H1 (cell line): ENCODE results near the gene BUD23. TPM values are rescaled to one million over a fixed set of nuclear protein-coding genes. Genes with fewer than 3 reads are reported as not detected.

Source experiments
- CTCF ChIA-PET: fragments of 300-600 bp; sonication (Branson Sonifier 250); formaldehyde crosslinking; loops from one replicate; lab custom pipeline; 2021; ENCODE audit not compliant: partially characterized antibody; lab: Charles Lee
- POLR2A ChIA-PET: fragments of 300-600 bp; sonication (Branson Sonifier 250); formaldehyde crosslinking; loops from one replicate; lab custom pipeline; 2021; ENCODE audit warnings: inconsistent platforms; ENCODE audit not compliant: partially characterized antibody; lab: Charles Lee
- DNase-seq, 2 experiments: peaks; one replicate each; pipeline versions ENCODE4 v3.0.0 to v3.0.0-alpha.2; 2010 to 2022; ENCODE audit warnings: low spot score in 2 of 2, low read depth in 1 of 2, mixed read lengths in 1 of 2
- FAIRE-seq: peaks from 2 replicates; lab custom pipeline; 2011; peaks lifted over from hg19 to GRCh38; lab: Jason Lieb, UNC
- H2AFZ ChIP-seq: 2 replicates; pipeline ENCODE4 v1.8.1; 2012; ENCODE audit warnings: low read length, inconsistent platforms
- H2AK5ac ChIP-seq: 2 replicates; pipeline ENCODE4 v1.6.1; 2013; ENCODE audit warnings: low read depth, low read length
- H2BK120ac ChIP-seq: replicated peaks from 2 replicates; pipeline ENCODE3; 2013; ENCODE audit warnings: low read depth, low read length, inconsistent platforms
- H2BK12ac ChIP-seq: 2 replicates; pipeline ENCODE4 v1.6.1; 2013; ENCODE audit warnings: low read depth, low read length
- H2BK15ac ChIP-seq: 2 replicates; pipeline ENCODE4 v1.6.1; 2013; ENCODE audit warnings: low read length
- H2BK20ac ChIP-seq: 2 replicates; pipeline ENCODE4 v1.6.1; 2013; ENCODE audit warnings: low read length
- H2BK5ac ChIP-seq: 2 replicates; pipeline ENCODE4 v1.6.1; 2013; ENCODE audit warnings: low read depth, low read length
- H3K14ac ChIP-seq: 2 replicates; pipeline ENCODE4 v1.6.1; 2013; ENCODE audit warnings: inconsistent platforms; ENCODE audit not compliant: insufficient read length
- H3K18ac ChIP-seq: 2 replicates; pipeline ENCODE4 v1.6.1; 2013; ENCODE audit warnings: low read length; ENCODE audit errors: extremely low read depth
- H3K23ac ChIP-seq: 2 replicates; pipeline ENCODE4 v1.6.1; 2013; ENCODE audit warnings: inconsistent platforms; ENCODE audit not compliant: insufficient read length
- H3K23me2 ChIP-seq: 2 replicates; pipeline ENCODE4 v1.6.1; 2013; ENCODE audit warnings: low read depth, low read length
- H3K27ac ChIP-seq: 2 replicates; pipeline ENCODE4 v1.6.1; 2011; ENCODE audit warnings: low read depth, low read length, inconsistent platforms
- H3K27me3 ChIP-seq, 4 experiments: replicated peaks in 1 of 4; 1 replicate in 1 of 4; 2 replicates in 3 of 4; pipeline versions ENCODE4 v1.6.1 to v1.8.1; 2011 to 2013; ENCODE audit warnings: low read length in 3 of 4, mild to moderate bottlenecking in 3 of 4, inconsistent platforms in 2 of 4, mixed read lengths in 2 of 4, moderate library complexity in 1 of 4; ENCODE audit not compliant: control insufficient read depth in 3 of 4, insufficient read depth in 3 of 4; ENCODE audit errors: extremely low read depth in 1 of 4
- H3K36me3 ChIP-seq, 4 experiments: 2 replicates each; pipeline versions ENCODE4 v1.6.1 to v1.8.1; 2011 to 2013; ENCODE audit warnings: mild to moderate bottlenecking in 4 of 4, low read length in 3 of 4, moderate library complexity in 2 of 4, control low read depth in 1 of 4, inconsistent platforms in 1 of 4; ENCODE audit not compliant: insufficient read depth in 4 of 4, control insufficient read depth in 2 of 4
- H3K4ac ChIP-seq: replicated peaks from 2 replicates; pipeline ENCODE3; 2013; ENCODE audit warnings: low read length, low read depth, mixed read lengths, inconsistent platforms; ENCODE audit not compliant: insufficient read length
- H3K4me1 ChIP-seq, 4 experiments: replicated peaks in 1 of 4; 1 replicate in 1 of 4; 2 replicates in 3 of 4; pipeline versions ENCODE4 v1.6.1 to v1.8.1; 2011 to 2013; ENCODE audit warnings: low read length in 3 of 4, inconsistent platforms in 2 of 4, mixed read lengths in 1 of 4; ENCODE audit not compliant: insufficient read depth in 4 of 4, control insufficient read depth in 3 of 4
- H3K4me2 ChIP-seq, 2 experiments: 2 replicates each; pipeline versions ENCODE4 v1.6.1 to v1.8.1; 2011 to 2013; ENCODE audit warnings: low read depth in 2 of 2, low read length in 2 of 2, control low read depth in 1 of 2, inconsistent platforms in 1 of 2, mild to moderate bottlenecking in 1 of 2; ENCODE audit not compliant: insufficient read depth in 1 of 2
- H3K4me3 ChIP-seq, 4 experiments: fragments of 200-600, 300-600 bp in 1 of 4; sonication (generic), shearing (Covaris generic), sonication (Bioruptor Twin) in 1 of 4; 2 replicates each; pipeline versions ENCODE4 v1.5.1 to v1.8.1; 2011 to 2016; ENCODE audit warnings: low read length in 4 of 4, low read depth in 3 of 4, control low read depth in 2 of 4, inconsistent platforms in 2 of 4, mild to moderate bottlenecking in 2 of 4, mixed read lengths in 1 of 4, moderate library complexity in 1 of 4; ENCODE audit not compliant: insufficient read depth in 2 of 4; ENCODE audit errors: extremely low read depth in 1 of 4
- H3K56ac ChIP-seq: replicated peaks from 2 replicates; pipeline ENCODE3; 2013; ENCODE audit warnings: low read depth, mild to moderate bottlenecking, mixed read lengths, low read length, inconsistent platforms; ENCODE audit not compliant: insufficient read length
- H3K79me1 ChIP-seq: 2 replicates; pipeline ENCODE4 v1.6.1; 2013; ENCODE audit warnings: low read depth, low read length, control low read depth
- H3K79me2 ChIP-seq, 2 experiments: 2 replicates each; pipeline versions ENCODE4 v1.6.1 to v1.8.1; 2012 to 2013; ENCODE audit warnings: low read length in 2 of 2, mild to moderate bottlenecking in 2 of 2, inconsistent platforms in 1 of 2; ENCODE audit not compliant: insufficient read depth in 2 of 2, control insufficient read depth in 1 of 2
- H3K9ac ChIP-seq, 4 experiments: replicated peaks in 1 of 4; 1 replicate in 1 of 4; 2 replicates in 3 of 4; pipeline versions ENCODE4 v1.6.1 to v1.8.1; 2011 to 2013; ENCODE audit warnings: low read depth in 3 of 4, low read length in 3 of 4, control low read depth in 2 of 4, mild to moderate bottlenecking in 2 of 4, moderate library complexity in 2 of 4, inconsistent platforms in 1 of 4; ENCODE audit errors: extremely low read depth in 1 of 4
- H3K9me3 ChIP-seq, 2 experiments: 2 replicates each; pipeline versions ENCODE4 v1.6.1 to v1.8.1; 2012 to 2013; ENCODE audit warnings: mild to moderate bottlenecking in 2 of 2, moderate library complexity in 2 of 2, control low read depth in 1 of 2, inconsistent platforms in 1 of 2, low read depth in 1 of 2, low read length in 1 of 2, mixed read lengths in 1 of 2; ENCODE audit not compliant: insufficient read depth in 2 of 2
- H4K20me1 ChIP-seq, 2 experiments: replicated peaks in 1 of 2; 2 replicates each; pipeline versions ENCODE3 to v1.8.1; 2011 to 2013; ENCODE audit warnings: inconsistent platforms in 2 of 2, low read length in 2 of 2, mild to moderate bottlenecking in 1 of 2; ENCODE audit not compliant: insufficient read depth in 2 of 2, control insufficient read depth in 1 of 2
- H4K5ac ChIP-seq: 2 replicates; pipeline ENCODE4 v1.6.1; 2013; ENCODE audit warnings: low read length, low read depth, mixed read lengths, inconsistent platforms; ENCODE audit not compliant: insufficient read length
- H4K8ac ChIP-seq: 2 replicates; pipeline ENCODE4 v1.8.0; 2013; ENCODE audit warnings: mild to moderate bottlenecking, moderate library complexity, low read length, inconsistent platforms; ENCODE audit not compliant: insufficient read depth; ENCODE audit errors: extremely low read depth
- H4K91ac ChIP-seq: replicated peaks from 2 replicates; pipeline ENCODE3; 2013; ENCODE audit warnings: low read length, mixed read lengths, inconsistent platforms; ENCODE audit not compliant: insufficient read length
- KDM1A ChIP-seq: fragments of 200-600, 300-600 bp; sonication (generic); IDR thresholded peaks from 2 replicates; pipeline ENCODE4 v1.7.1; 2016; ENCODE audit warnings: mild to moderate bottlenecking, low read length, borderline replicate concordance
- TCF12 ChIP-seq: IDR thresholded peaks from 2 replicates; pipeline ENCODE4 v1.6.1; 2011; ENCODE audit warnings: low read depth, mild to moderate bottlenecking, low read length
- WGBS, 2 experiments: shearing (Covaris generic) in 1 of 2; methylation state at CpG; one replicate each; pipeline versions ENCODE4 v1.1.6 to v1.1.7; 2013 to 2015; ENCODE audit warnings: low lambda C conversion rate in 2 of 2, mixed read lengths in 2 of 2, inconsistent platforms in 1 of 2, low coverage in 1 of 2, missing lambda C conversion rate in 1 of 2; ENCODE audit not compliant: insufficient replicate concordance in 2 of 2, insufficient coverage in 1 of 2, insufficient read length in 1 of 2; ENCODE audit errors: extremely low coverage in 1 of 2, missing lambda C conversion rate in 1 of 2; 5-methylcytosine and 5-hydroxymethylcytosine counted together
- polyA plus RNA-seq, 7 experiments: library from polyadenylated mRNA; depleted of rRNA in 3 of 7; stranded (reverse) in 5 of 7; unstranded in 2 of 7; fragments of >200 nt in 5 of 7; fragments of 200-250 nt in 2 of 7; gene quantifications; 1 replicate in 5 of 7; 2 replicates in 1 of 7; 4 replicates in 1 of 7; pipeline versions ENCODE4 v1.2.1 to v1.2.3, GENCODE V29; 2011 to 2013; ENCODE audit warnings: missing spikeins in 2 of 7, mixed read lengths in 2 of 7
- total RNA-seq: library from RNA; stranded (reverse); fragmentation: NEBNext Ultra II Directional; extraction: Animal tissue kit (Norgen Biotek cat#: 25700); gene quantifications from 2 replicates; pipeline ENCODE4 v1.2.1, GENCODE V29; 2021

The BUD23 gene
- total and polyA plus RNA-seq, 2 of the 8 experiments (the other 6 are each of a cell fraction or from before 2014, with no cell fraction given), result 72.3 to 78.4 TPM

GRCh38 chr7:73700581-73701134, 17.3 kb downstream of the BUD23 start:
- H3K56ac ChIP-seq, result no peak overlapping the region
- H4K8ac ChIP-seq, result no peak overlapping the region
- H2BK120ac ChIP-seq, result no peak overlapping the region
- no peak overlapping the region for H3K4ac ChIP-seq
- peaks cover 0 to 16% (median 13%) of the 10 kb centered on the region in 4 experiments; a peak in 6 of 7 replicates for H3K4me1 ChIP-seq
- H3K4me2 ChIP-seq, result no peak overlapping the region
- peaks cover 6 to 24% (median 10%) of the 10 kb centered on the region in 4 experiments; a peak in 5 of 8 replicates for H3K36me3 ChIP-seq
- H3K14ac ChIP-seq, result no peak overlapping the region
- no peak overlapping the region for H3K4me3 ChIP-seq
- no peak overlapping the region for H3K18ac ChIP-seq
- peaks cover 6 to 18% of the 10 kb centered on the region in 2 experiments for H4K20me1 ChIP-seq
- no peak overlapping the region for H2BK15ac ChIP-seq
- no peaks in the 10 kb centered on the region for H3K79me1 ChIP-seq
- H2BK12ac ChIP-seq, result no peak overlapping the region
- peaks cover 2% of the 10 kb centered on the region; the same call in 1 of the 2 replicates for H3K23me2 ChIP-seq
- no peak overlapping the region for H3K27ac ChIP-seq
- no peak overlapping the region for H2AK5ac ChIP-seq
- H4K91ac ChIP-seq, result no peak overlapping the region
- CTCF ChIA-PET, result interaction anchor here (0.7 to 9.7 kb wide), 33 partner anchors 9 to 153 kb away, joined by 3 to 130 read pairs (median 4); partner anchors contain the start of gene STX1A
- no peak overlapping the region for H2BK5ac ChIP-seq
- no peak for TF ChIP-seq KDM1A
- TF ChIP-seq TCF12, result no peak
- no peak overlapping the region for H2BK20ac ChIP-seq
- H3K23ac ChIP-seq, result no peak overlapping the region
- DNase-seq (no peak), FAIRE-seq (no peak)
- H3K9ac ChIP-seq, result no peak overlapping the region
- no peaks in the 10 kb centered on the region; a peak in 1 of 7 replicates for H3K27me3 ChIP-seq
- H3K9me3 ChIP-seq, result no peaks in the 10 kb centered on the region
- POLR2A ChIA-PET, result interaction anchor here (0.6 to 4.9 kb wide), 8 partner anchors 9 to 179 kb away, joined by 3 to 37 read pairs (median 4); partner anchors contain the start of gene BAZ1B
- 84% methylated on average over 15 of the region's 15 CpGs; no CpG with 5 or more reads in 1 of the 2 experiments for WGBS, 2 experiments
- no peak overlapping the region for H4K5ac ChIP-seq
- H3K79me2 ChIP-seq, result no peaks in the 10 kb centered on the region
- no peak overlapping the region for H2AFZ ChIP-seq
